ENCODE results near the gene CACNB1. TPM values are rescaled to one million over a fixed set of nuclear protein-coding genes. Genes with fewer than 3 reads are reported as not detected.

Gene CACNB1
- total and polyA plus RNA-seq, 2 of the 13 experiments (the other 11 are each of a cell fraction or from before 2014, with no cell fraction given) = 0.75 to 1.5 TPM

- TF ChIP-seq, protein P1, sequence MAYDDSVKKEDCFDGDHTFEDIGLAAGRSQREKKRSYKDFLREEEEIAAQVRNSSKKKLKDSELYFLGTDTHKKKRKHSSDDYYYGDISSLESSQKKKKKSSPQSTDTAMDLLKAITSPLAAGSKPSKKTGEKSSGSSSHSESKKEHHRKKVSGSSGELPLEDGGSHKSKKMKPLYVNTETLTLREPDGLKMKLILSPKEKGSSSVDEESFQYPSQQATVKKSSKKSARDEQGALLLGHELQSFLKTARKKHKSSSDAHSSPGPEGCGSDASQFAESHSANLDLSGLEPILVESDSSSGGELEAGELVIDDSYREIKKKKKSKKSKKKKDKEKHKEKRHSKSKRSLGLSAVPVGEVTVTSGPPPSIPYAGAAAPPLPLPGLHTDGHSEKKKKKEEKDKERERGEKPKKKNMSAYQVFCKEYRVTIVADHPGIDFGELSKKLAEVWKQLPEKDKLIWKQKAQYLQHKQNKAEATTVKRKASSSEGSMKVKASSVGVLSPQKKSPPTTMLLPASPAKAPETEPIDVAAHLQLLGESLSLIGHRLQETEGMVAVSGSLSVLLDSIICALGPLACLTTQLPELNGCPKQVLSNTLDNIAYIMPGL (CRISPR knock-in tag; IDR thresholded peaks at IDR 0.05; ENCODE audit: borderline replicate concordance in 1 of 2, low read depth in 1 of 2) = peak in 1 of 2 experiments; percentile 49; a peak in 1 of 4 replicates
- no peak for TF ChIP-seq ZC3H13 (CRISPR knock-in tag; IDR thresholded peaks at IDR 0.05)
Measured at GRCh38 chr17:39231591-39232551, 34.4 kb upstream of the CACNB1 start (continued).

GRCh38 chr17:39231091-39231561 is 33.7 kb upstream of the CACNB1 start:
- Histone ChIP-seq H3K4me3 (replicated peaks in 1 of 3; ENCODE audit: insufficient read depth in 1 of 3, low read depth in 2 of 3, low read length in 3 of 3) (no peak overlapping the region), H3K79me2 (ENCODE audit: insufficient read depth, low read length) (no peaks in the 10 kb centered on the region), H2AFZ (ENCODE audit: low read length) (no peak overlapping the region), H3K9ac (ENCODE audit: insufficient read depth, low read depth, low read length) (no peak overlapping the region), H3K36me3 (replicated peaks in 1 of 2; ENCODE audit: control insufficient read depth in 1 of 2, insufficient read depth in 2 of 2, low read length in 2 of 2) (no peaks in the 10 kb centered on the region), H3K9me3 (ENCODE audit: low read length) (no peaks in the 10 kb centered on the region), H3K4me1 (ENCODE audit: insufficient read depth, low read length) (peaks cover 20% of the 10 kb centered on the region; the same call in 1 of the 2 replicates), H4K20me1 (ENCODE audit: insufficient read depth, low read length) (no peaks in the 10 kb centered on the region), H3K27me3 (ENCODE audit: control insufficient read depth in 1 of 2, insufficient read depth in 2 of 2, low read length in 2 of 2) (peaks cover 9 to 49% of the 10 kb centered on the region in 2 experiments; a peak in 4 of 5 replicates), H3K4me2 (ENCODE audit: low read depth, low read length) (0 out of 2 replicates have a peak overlapping the region, but pooled peaks have one; percentile 12), H3K27ac (ENCODE audit: extremely low read length, insufficient read depth, low read length) (no peak overlapping the region)
- DNase-seq (ENCODE audit: low spot score) (no peak), FAIRE-seq (no peak), ATAC-seq (peak; percentile 12; the same call in 1 of the 3 replicates)
- ChIA-PET CTCF (ENCODE audit: low intra/inter-chr PET ratio, low total read pairs) (interaction anchor here (1.0 to 1.8 kb wide), 2 partner anchors 14 to 25 kb away, joined by 3 read pairs; no protein-coding TSS in a partner anchor), POLR2A (interaction anchor here (1.4 to 2.1 kb wide), 2 partner anchors 14 to 24 kb away, joined by 4 read pairs; no protein-coding TSS in a partner anchor)
- 13% methylated on average over 6 of the region's 10 CpGs for WGBS (ENCODE audit: low lambda C conversion rate)
- TF ChIP-seq HNRNPH1 (optimal IDR thresholded peaks at IDR 0.05; ENCODE audit: low read depth, low read length) (no peak), SP140L (CRISPR knock-in tag; IDR thresholded peaks at IDR 0.05; ENCODE audit: borderline replicate concordance) (no peak), CEBPB (IDR thresholded peaks at IDR 0.05; ENCODE audit: borderline replicate concordance, low read depth, low read length) (peak; percentile 22; the same call in 1 of the 2 replicates)
- TF ChIP-seq, protein P2, sequence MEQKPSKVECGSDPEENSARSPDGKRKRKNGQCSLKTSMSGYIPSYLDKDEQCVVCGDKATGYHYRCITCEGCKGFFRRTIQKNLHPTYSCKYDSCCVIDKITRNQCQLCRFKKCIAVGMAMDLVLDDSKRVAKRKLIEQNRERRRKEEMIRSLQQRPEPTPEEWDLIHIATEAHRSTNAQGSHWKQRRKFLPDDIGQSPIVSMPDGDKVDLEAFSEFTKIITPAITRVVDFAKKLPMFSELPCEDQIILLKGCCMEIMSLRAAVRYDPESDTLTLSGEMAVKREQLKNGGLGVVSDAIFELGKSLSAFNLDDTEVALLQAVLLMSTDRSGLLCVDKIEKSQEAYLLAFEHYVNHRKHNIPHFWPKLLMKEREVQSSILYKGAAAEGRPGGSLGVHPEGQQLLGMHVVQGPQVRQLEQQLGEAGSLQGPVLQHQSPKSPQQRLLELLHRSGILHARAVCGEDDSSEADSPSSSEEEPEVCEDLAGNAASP (CRISPR knock-in tag; IDR thresholded peaks at IDR 0.05; ENCODE audit: borderline replicate concordance) = no peak
- in situ Hi-C loops (cut with HindIII; ENCODE audit: extremely low pct_ligation_motif_present, low pct_unique_long_range_greater_than_20kb) (no loop called here), intact Hi-C loops (cut with micrococcal nuclease; ENCODE audit: unreplicated experiment) (loop anchor here (10.0 kb wide), 1 partner anchor 246 kb away; no protein-coding TSS in a partner anchor)
- BruUV-seq (replicated peaks) = no TSS peak
